HEK293 (cell line): ENCODE data around the gene ELK4.

Source experiments
- CTCF ChIA-PET: fragments of 350-600 bp; formaldehyde crosslinking; extraction: SDS; loops from one replicate; lab custom pipeline; 2021; ENCODE audit warnings: antibody characterized with exemption; lab: Yijun Ruan, JAX
- POLR2A ChIA-PET: fragments of 300-600 bp; formaldehyde crosslinking; extraction: SDS; loops from one replicate; lab custom pipeline; 2020; ENCODE audit warnings: antibody characterized with exemption, inconsistent platforms; lab: Yijun Ruan, JAX
- H3K27ac ChIP-seq: fragments of 200-500 bp; sonication (Bioruptor generic); 2 replicates; pipeline ENCODE4 v1.5.1; 2014; ENCODE audit warnings: low read depth, low read length, control low read depth, inconsistent platforms; ENCODE audit errors: extremely low read depth
- H3K36me3 ChIP-seq, 2 experiments: fragments of 200-500 bp in 1 of 2; sonication (Bioruptor generic) in 1 of 2; 1 replicate in 1 of 2; 2 replicates in 1 of 2; pipeline ENCODE4 v1.5.1; 2014 to 2017; ENCODE audit warnings: inconsistent platforms in 2 of 2, low read length in 2 of 2; ENCODE audit not compliant: control insufficient read depth in 2 of 2, insufficient read depth in 1 of 2
- H3K4me1 ChIP-seq: fragments of 200-500 bp; sonication (Bioruptor generic); 2 replicates; pipeline ENCODE4 v1.5.1; 2014; ENCODE audit warnings: mild to moderate bottlenecking, low read length, inconsistent platforms; ENCODE audit not compliant: control insufficient read depth, insufficient read depth
- H3K4me3 ChIP-seq: 2 replicates; pipeline ENCODE4 v1.5.1; 2011; ENCODE audit warnings: low read depth, mild to moderate bottlenecking, control low read depth, low read length, moderate library complexity
- H3K9me3 ChIP-seq: fragments of 200-500 bp; sonication (Bioruptor generic); 2 replicates; pipeline ENCODE4 v1.5.1; 2014; ENCODE audit warnings: low read depth, low read length, inconsistent platforms; ENCODE audit not compliant: control insufficient read depth, insufficient read depth
- MEIS1 ChIP-seq: sonication (generic); formaldehyde crosslinking; IDR thresholded peaks from 2 replicates; pipeline ENCODE4 v1.8.1; 2022; ENCODE audit warnings: missing genetic modification reagents, mild to moderate bottlenecking, borderline replicate concordance
- REPIN1 ChIP-seq: fragments of 450-650 bp; formaldehyde crosslinking; IDR thresholded peaks from 2 replicates; pipeline ENCODE4 v1.5.1; 2017; ENCODE audit warnings: missing biosample characterization, missing genetic modification characterization, low read depth
- TRIM28 ChIP-seq: IDR thresholded peaks from 2 replicates; pipeline ENCODE4 v1.6.1; 2011; ENCODE audit warnings: low read length, control low read depth, borderline replicate concordance
- ZBTB11 ChIP-seq: fragments of 450-650 bp; formaldehyde crosslinking; conservative IDR thresholded peaks from 2 replicates; pipeline ENCODE4 v1.5.1; 2016; ENCODE audit warnings: low read depth, missing biosample characterization, missing genetic modification characterization
- ZBTB7A ChIP-seq: fragments of 450-650 bp; formaldehyde crosslinking; IDR thresholded peaks from 2 replicates; pipeline ENCODE4 v1.5.1; 2016; ENCODE audit warnings: low read depth, missing biosample characterization, missing genetic modification characterization
- ZBTB8A ChIP-seq: fragments of 450-650 bp; formaldehyde crosslinking; IDR thresholded peaks from 2 replicates; pipeline ENCODE4 v1.5.1; 2016; ENCODE audit warnings: missing biosample characterization, missing genetic modification characterization
- ZNF2 ChIP-seq: fragments of 450-650 bp; formaldehyde crosslinking; IDR thresholded peaks from 2 replicates; pipeline ENCODE4 v1.5.1; 2016; ENCODE audit warnings: missing biosample characterization, missing genetic modification characterization
- ZNF221 ChIP-seq: fragments of 450-650 bp; formaldehyde crosslinking; IDR thresholded peaks from 2 replicates; pipeline ENCODE4 v1.5.1; 2017; ENCODE audit warnings: missing biosample characterization, missing genetic modification characterization, borderline replicate concordance
- ZNF23 ChIP-seq: fragments of 450-650 bp; formaldehyde crosslinking; IDR thresholded peaks from 2 replicates; pipeline ENCODE4 v1.5.1; 2016; ENCODE audit warnings: missing biosample characterization, missing genetic modification characterization, borderline replicate concordance
- ZNF433 ChIP-seq: fragments of 450-650 bp; formaldehyde crosslinking; IDR thresholded peaks from 2 replicates; pipeline ENCODE4 v1.5.1; 2016; ENCODE audit warnings: missing biosample characterization, missing genetic modification characterization, low read depth
- ZNF530 ChIP-seq: fragments of 450-650 bp; formaldehyde crosslinking; IDR thresholded peaks from 2 replicates; pipeline ENCODE4 v1.5.1; 2016; ENCODE audit warnings: low read depth, missing biosample characterization, missing genetic modification characterization
- ZNF624 ChIP-seq: fragments of 450-650 bp; formaldehyde crosslinking; IDR thresholded peaks from 2 replicates; pipeline ENCODE4 v1.5.1; 2017; ENCODE audit warnings: missing biosample characterization, missing genetic modification characterization
- ZNF645 ChIP-seq: fragments of 450-650 bp; formaldehyde crosslinking; IDR thresholded peaks from 2 replicates; pipeline ENCODE4; 2016; ENCODE audit warnings: missing biosample characterization, missing genetic modification characterization
- ZNF654 ChIP-seq: fragments of 450-650 bp; formaldehyde crosslinking; IDR thresholded peaks from 2 replicates; pipeline ENCODE4 v1.5.1; 2016; ENCODE audit warnings: low read depth, missing biosample characterization, missing genetic modification characterization
- ZNF701 ChIP-seq: fragments of 450-650 bp; formaldehyde crosslinking; IDR thresholded peaks from 2 replicates; pipeline ENCODE4 v1.5.1; 2016; ENCODE audit warnings: missing biosample characterization, missing genetic modification characterization
- ZNF785 ChIP-seq: fragments of 450-650 bp; formaldehyde crosslinking; IDR thresholded peaks from 2 replicates; pipeline ENCODE4 v1.5.1; 2016; ENCODE audit warnings: missing biosample characterization, missing genetic modification characterization
- TF ChIP-seq, protein P1 (sequence below): fragments of 450-650 bp; formaldehyde crosslinking; IDR thresholded peaks from 2 replicates; pipeline ENCODE4 v1.5.1; 2016; ENCODE audit warnings: missing biosample characterization, missing genetic modification characterization, low read depth
- TF ChIP-seq, protein P2 (sequence below): fragments of 450-650 bp; formaldehyde crosslinking; IDR thresholded peaks from 2 replicates; pipeline ENCODE4 v1.5.1; 2017; ENCODE audit warnings: missing biosample characterization, missing genetic modification characterization
- TF ChIP-seq, protein P3 (sequence below): fragments of 450-650 bp; formaldehyde crosslinking; IDR thresholded peaks from 2 replicates; pipeline ENCODE4 v1.5.1; 2016; ENCODE audit warnings: missing biosample characterization, missing genetic modification characterization, low read depth

ELK4 gene

GRCh38 chr1:205668951-205669340, 37.1 kb upstream of the ELK4 start:
- Histone ChIP-seq H3K4me3 (no peak overlapping the region), H3K9me3 (no peaks in the 10 kb centered on the region), H3K27ac (no peak overlapping the region), H3K36me3 (peaks cover 0 to 7% of the 10 kb centered on the region in 2 experiments; a peak in 1 of 3 replicates), H3K4me1 (no peaks in the 10 kb centered on the region)
- CTCF ChIA-PET = interaction anchor here (0.6 to 6.0 kb wide), 3 partner anchors 10 to 311 kb away, joined by 3 to 47 read pairs (median 17); no protein-coding TSS in a partner anchor
- POLR2A ChIA-PET = no interaction called here
- TF ChIP-seq ZNF624 (tag by site-specific recombination) = no peak
- TF ChIP-seq ZNF2 = no peak
- TF ChIP-seq ZNF645 (tag by site-specific recombination) = no peak
- TF ChIP-seq ZNF23 = no peak
- no peak for TF ChIP-seq REPIN1 (tag by site-specific recombination)
- no peak for TF ChIP-seq ZNF654 (tag by site-specific recombination)
- TF ChIP-seq ZBTB7A = no peak
- no peak for TF ChIP-seq TRIM28
- no peak for TF ChIP-seq ZNF530 (tag by site-specific recombination)
- TF ChIP-seq, protein P1, sequence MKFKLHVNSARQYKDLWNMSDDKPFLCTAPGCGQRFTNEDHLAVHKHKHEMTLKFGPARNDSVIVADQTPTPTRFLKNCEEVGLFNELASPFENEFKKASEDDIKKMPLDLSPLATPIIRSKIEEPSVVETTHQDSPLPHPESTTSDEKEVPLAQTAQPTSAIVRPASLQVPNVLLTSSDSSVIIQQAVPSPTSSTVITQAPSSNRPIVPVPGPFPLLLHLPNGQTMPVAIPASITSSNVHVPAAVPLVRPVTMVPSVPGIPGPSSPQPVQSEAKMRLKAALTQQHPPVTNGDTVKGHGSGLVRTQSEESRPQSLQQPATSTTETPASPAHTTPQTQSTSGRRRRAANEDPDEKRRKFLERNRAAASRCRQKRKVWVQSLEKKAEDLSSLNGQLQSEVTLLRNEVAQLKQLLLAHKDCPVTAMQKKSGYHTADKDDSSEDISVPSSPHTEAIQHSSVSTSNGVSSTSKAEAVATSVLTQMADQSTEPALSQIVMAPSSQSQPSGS = no peak
- TF ChIP-seq, protein P2, sequence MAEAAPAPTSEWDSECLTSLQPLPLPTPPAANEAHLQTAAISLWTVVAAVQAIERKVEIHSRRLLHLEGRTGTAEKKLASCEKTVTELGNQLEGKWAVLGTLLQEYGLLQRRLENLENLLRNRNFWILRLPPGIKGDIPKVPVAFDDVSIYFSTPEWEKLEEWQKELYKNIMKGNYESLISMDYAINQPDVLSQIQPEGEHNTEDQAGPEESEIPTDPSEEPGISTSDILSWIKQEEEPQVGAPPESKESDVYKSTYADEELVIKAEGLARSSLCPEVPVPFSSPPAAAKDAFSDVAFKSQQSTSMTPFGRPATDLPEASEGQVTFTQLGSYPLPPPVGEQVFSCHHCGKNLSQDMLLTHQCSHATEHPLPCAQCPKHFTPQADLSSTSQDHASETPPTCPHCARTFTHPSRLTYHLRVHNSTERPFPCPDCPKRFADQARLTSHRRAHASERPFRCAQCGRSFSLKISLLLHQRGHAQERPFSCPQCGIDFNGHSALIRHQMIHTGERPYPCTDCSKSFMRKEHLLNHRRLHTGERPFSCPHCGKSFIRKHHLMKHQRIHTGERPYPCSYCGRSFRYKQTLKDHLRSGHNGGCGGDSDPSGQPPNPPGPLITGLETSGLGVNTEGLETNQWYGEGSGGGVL (tag by site-specific recombination) = no peak
- TF ChIP-seq ZNF221 (tag by site-specific recombination) = no peak
- TF ChIP-seq ZBTB8A (tag by site-specific recombination) = no peak
- TF ChIP-seq, protein P3, sequence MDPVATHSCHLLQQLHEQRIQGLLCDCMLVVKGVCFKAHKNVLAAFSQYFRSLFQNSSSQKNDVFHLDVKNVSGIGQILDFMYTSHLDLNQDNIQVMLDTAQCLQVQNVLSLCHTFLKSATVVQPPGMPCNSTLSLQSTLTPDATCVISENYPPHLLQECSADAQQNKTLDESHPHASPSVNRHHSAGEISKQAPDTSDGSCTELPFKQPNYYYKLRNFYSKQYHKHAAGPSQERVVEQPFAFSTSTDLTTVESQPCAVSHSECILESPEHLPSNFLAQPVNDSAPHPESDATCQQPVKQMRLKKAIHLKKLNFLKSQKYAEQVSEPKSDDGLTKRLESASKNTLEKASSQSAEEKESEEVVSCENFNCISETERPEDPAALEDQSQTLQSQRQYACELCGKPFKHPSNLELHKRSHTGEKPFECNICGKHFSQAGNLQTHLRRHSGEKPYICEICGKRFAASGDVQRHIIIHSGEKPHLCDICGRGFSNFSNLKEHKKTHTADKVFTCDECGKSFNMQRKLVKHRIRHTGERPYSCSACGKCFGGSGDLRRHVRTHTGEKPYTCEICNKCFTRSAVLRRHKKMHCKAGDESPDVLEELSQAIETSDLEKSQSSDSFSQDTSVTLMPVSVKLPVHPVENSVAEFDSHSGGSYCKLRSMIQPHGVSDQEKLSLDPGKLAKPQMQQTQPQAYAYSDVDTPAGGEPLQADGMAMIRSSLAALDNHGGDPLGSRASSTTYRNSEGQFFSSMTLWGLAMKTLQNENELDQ (tag by site-specific recombination) = no peak
- TF ChIP-seq ZNF785 (tag by site-specific recombination) = no peak
- no peak for TF ChIP-seq ZNF701 (tag by site-specific recombination)
- no peak for TF ChIP-seq ZBTB11 (tag by site-specific recombination)
- no peak for TF ChIP-seq MEIS1 (CRISPR knock-in tag)
- no peak for TF ChIP-seq ZNF433
